Retinal pigment epithelial cell (primary cell): Measurements from ENCODE around the gene ACOXL.

ENCODE experiments used
- DNase-seq: peaks from one replicate; pipeline ENCODE4 v3.0.0-alpha.2; 2010; ENCODE audit warnings: low read depth
- H3K4me3 ChIP-seq: 2 replicates; pipeline ENCODE4 v1.5.1; 2011; ENCODE audit warnings: mild to moderate bottlenecking, low read length, control low read depth, moderate library complexity
- TF ChIP-seq, protein P1 (sequence below): conservative IDR thresholded peaks from 2 replicates; pipeline ENCODE4 v1.5.1; 2011; ENCODE audit warnings: low read depth, low read length, control low read depth, inconsistent platforms

Gene ACOXL

GRCh38 chr2:110906613-110907298 lies 174.4 kb downstream of the ACOXL start:
- no peak for DNase-seq
- no peak overlapping the region for H3K4me3 ChIP-seq
- TF ChIP-seq, protein P1, sequence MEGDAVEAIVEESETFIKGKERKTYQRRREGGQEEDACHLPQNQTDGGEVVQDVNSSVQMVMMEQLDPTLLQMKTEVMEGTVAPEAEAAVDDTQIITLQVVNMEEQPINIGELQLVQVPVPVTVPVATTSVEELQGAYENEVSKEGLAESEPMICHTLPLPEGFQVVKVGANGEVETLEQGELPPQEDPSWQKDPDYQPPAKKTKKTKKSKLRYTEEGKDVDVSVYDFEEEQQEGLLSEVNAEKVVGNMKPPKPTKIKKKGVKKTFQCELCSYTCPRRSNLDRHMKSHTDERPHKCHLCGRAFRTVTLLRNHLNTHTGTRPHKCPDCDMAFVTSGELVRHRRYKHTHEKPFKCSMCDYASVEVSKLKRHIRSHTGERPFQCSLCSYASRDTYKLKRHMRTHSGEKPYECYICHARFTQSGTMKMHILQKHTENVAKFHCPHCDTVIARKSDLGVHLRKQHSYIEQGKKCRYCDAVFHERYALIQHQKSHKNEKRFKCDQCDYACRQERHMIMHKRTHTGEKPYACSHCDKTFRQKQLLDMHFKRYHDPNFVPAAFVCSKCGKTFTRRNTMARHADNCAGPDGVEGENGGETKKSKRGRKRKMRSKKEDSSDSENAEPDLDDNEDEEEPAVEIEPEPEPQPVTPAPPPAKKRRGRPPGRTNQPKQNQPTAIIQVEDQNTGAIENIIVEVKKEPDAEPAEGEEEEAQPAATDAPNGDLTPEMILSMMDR = no peak

DNA sequence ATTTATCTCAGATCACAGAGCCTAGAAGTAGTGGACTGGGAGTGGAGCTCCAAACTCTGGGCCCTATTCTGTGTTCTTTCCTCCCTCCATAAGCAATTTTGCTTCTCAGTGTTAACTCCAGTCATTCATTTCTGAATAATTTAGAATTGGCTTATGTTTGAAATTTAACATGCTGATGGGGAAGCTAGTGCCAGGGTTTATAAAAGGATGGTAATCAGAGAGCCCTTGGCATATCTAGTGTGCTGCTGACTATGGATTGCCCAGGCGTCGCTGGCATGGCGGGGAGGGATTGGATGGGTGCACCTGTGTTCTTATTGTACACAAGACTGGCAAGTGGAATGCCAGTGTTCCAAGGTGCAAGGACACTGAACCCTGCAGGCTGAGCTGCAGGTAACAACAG lies 177.1 kb downstream of the ACOXL start:
- no peak overlapping the region for H3K4me3 ChIP-seq
- TF ChIP-seq, protein P1 = no peak
- DNase-seq = no peak

- TF ChIP-seq, protein P1 = no peak
- no peak overlapping the region for H3K4me3 ChIP-seq
- DNase-seq = no peak
These were observed 178.1 kb downstream of the ACOXL start for GRCh38 chr2:110910423-110910822.

DNA sequence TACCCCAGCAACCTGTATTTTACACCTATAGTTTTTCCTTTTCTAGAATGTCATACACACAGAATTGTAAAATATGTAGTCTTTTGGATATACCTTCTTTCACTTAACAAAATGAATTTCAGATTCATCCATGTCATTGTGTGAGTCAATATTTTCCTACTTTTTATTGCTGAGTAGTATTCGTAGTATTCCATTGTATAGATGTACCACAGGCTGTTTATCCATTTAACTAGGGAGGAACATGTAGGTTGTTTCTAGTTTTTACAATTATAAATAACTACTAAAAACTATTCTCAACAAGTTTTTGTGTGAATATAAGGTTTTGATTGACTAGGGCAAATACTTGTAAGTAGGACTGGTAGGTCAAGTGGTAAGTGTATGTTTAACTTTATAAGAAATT lies 187.4 kb downstream of the ACOXL start:
- H3K4me3 ChIP-seq = no peak overlapping the region
- TF ChIP-seq, protein P1 = no peak
- no peak for DNase-seq

DNA sequence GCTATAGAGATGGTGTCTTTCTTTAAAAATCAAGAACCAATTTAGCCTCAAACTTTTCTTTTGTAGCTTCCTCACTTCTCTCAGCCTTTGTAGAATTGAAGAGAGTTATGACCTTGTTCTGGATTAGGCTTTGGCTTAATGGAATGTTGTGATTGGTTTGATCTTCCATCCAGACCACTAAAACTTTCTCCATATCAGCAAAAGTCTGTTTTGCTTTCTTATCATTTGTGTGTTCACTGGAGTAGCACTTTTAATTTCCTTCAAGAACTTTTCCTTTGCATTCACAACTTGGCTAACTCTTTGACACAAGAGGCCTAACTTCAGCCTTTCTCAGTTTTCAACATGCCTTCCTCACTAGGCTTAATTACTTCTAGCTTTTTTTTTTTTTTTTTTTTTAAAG lies 193.1 kb downstream of the ACOXL start:
- no peak for DNase-seq
- TF ChIP-seq, protein P1 = no peak
- H3K4me3 ChIP-seq = no peak overlapping the region

DNA sequence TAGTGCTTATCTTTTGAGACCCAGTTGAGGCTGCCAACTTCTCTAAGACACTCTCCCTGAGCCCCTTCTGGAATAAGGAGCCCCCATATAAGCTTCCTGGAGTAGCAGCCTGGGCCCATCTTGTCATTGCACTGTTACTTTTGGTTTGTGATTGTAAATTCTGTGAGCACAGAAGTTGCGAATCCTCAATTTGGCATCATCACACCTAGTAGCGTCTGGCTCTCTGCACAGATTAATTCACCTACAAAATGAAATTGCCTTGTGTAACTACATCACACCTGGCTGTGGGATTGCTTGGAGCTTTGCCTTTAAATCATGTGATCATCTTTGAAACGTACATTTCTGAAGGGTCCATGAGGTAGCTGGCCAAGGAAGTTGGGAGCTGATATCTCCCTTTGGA lies 195.2 kb downstream of the ACOXL start:
- H3K4me3 ChIP-seq = no peak overlapping the region
- TF ChIP-seq, protein P1 = no peak
- DNase-seq = no peak

DNA sequence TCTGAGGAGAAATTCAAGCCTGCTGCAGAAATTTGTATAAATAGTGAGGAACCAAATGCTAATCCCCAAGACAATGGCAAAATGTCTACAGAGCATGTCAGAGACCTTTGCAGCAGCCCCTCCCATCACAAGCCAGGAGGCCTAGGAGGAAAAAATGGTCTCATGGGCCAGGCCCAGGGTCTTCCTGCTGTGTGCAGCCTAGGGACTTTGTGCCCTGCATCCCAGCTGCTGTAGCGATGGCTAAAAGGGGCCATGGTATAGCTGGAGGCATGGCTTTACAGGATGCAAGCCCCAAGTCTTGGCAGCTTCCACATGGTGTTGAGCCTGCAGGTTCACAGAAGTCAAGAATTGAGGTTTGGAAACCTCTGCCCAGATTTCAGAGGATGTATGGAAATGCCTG lies 197.2 kb downstream of the ACOXL start:
- no peak overlapping the region for H3K4me3 ChIP-seq
- TF ChIP-seq, protein P1 = no peak
- DNase-seq = no peak
